Osteoblast (primary cell): ENCODE data around the gene GDF11. TPM values are rescaled to one million over a fixed set of nuclear protein-coding genes. Genes with fewer than 3 reads are reported as not detected.

Experiments used
- DNase-seq: peaks from one replicate; pipeline ENCODE4 v3.0.0; 2011; ENCODE audit warnings: low spot score, mixed read lengths; ENCODE audit not compliant: insufficient read length; ENCODE audit errors: missing footprints
- H2AFZ ChIP-seq: 2 replicates; pipeline ENCODE4 v1.6.0; 2011; ENCODE audit warnings: mild to moderate bottlenecking, low read length
- H3K27ac ChIP-seq: 2 replicates; pipeline ENCODE4 v1.5.1; 2011; ENCODE audit warnings: mild to moderate bottlenecking, low read depth, low read length, moderate library complexity
- H3K27me3 ChIP-seq: 2 replicates; pipeline ENCODE4 v1.6.0; 2012; ENCODE audit warnings: mild to moderate bottlenecking, control low read depth, inconsistent platforms, low read length, moderate library complexity; ENCODE audit not compliant: insufficient read depth
- H3K36me3 ChIP-seq: 2 replicates; pipeline ENCODE4 v1.5.1; 2011; ENCODE audit warnings: mild to moderate bottlenecking, low read length, control low read depth, moderate library complexity; ENCODE audit not compliant: insufficient read depth
- H3K4me1 ChIP-seq: 2 replicates; pipeline ENCODE4 v1.5.1; 2011; ENCODE audit warnings: mild to moderate bottlenecking, low read length, control low read depth, moderate library complexity; ENCODE audit not compliant: insufficient read depth
- H3K4me2 ChIP-seq: 2 replicates; pipeline ENCODE4 v1.6.0; 2011; ENCODE audit warnings: mild to moderate bottlenecking, low read length; ENCODE audit not compliant: insufficient read depth
- H3K4me3 ChIP-seq: fragments of 200-600 bp; sonication (generic); 3 replicates; pipeline ENCODE4 v1.5.1; 2012; ENCODE audit warnings: mild to moderate bottlenecking, low read length, inconsistent platforms; ENCODE audit not compliant: insufficient read depth
- H3K79me2 ChIP-seq: 2 replicates; pipeline ENCODE4 v1.6.0; 2012; ENCODE audit warnings: mild to moderate bottlenecking, low read length, control low read depth, inconsistent platforms; ENCODE audit not compliant: insufficient read depth
- H3K9me3 ChIP-seq: 2 replicates; pipeline ENCODE4 v1.5.1; 2011; ENCODE audit warnings: low read depth, low read length, control low read depth
- H4K20me1 ChIP-seq: 2 replicates; pipeline ENCODE4 v1.6.0; 2012; ENCODE audit warnings: mild to moderate bottlenecking, low read length, control low read depth; ENCODE audit not compliant: insufficient read depth
- CTCF ChIP-seq: IDR thresholded peaks from 2 replicates; pipeline ENCODE4 v1.5.1; 2011; ENCODE audit warnings: mild to moderate bottlenecking, low read depth, low read length, moderate library complexity; ENCODE audit errors: extremely low read depth
- total RNA-seq: library from RNA; depleted of rRNA; stranded (reverse); fragments of >200 nt; gene quantifications from 2 replicates; pipeline ENCODE4 v1.2.3, GENCODE V29; 2012

GDF11 gene
- 4.1 and 4.3 TPM in 2 replicates for total RNA-seq

GRCh38 chr12:55742719-55743405 lies at the start of gene GDF11:
Gene GDF11, plus strand, starts transcription at chr12:55743122. Its CDS starts 195 bp downstream, at chr12:55743317.
- no peak for TF ChIP-seq CTCF
- Histone ChIP-seq H3K27me3 (no peaks in the 10 kb centered on the region), H3K4me1 (peaks cover 25% of the 10 kb centered on the region), H3K79me2 (no peaks in the 10 kb centered on the region), H4K20me1 (peaks cover 6% of the 10 kb centered on the region), H3K4me2 (peak within 1 kb of the TSS; percentile 93), H3K4me3 (peak within 1 kb of the TSS; percentile 82), H3K9me3 (no peaks in the 10 kb centered on the region), H3K27ac (no peak within 1 kb of the TSS), H3K36me3 (no peaks in the 10 kb centered on the region), H2AFZ (peak within 1 kb of the TSS; percentile 88)
- DNase-seq = peak; percentile 99

GRCh38 chr12:55693323-55694187 lies 49.4 kb upstream of the GDF11 start:
- Histone ChIP-seq H4K20me1 (peaks cover 13% of the 10 kb centered on the region), H3K27me3 (no peaks in the 10 kb centered on the region), H2AFZ (no peak overlapping the region), H3K79me2 (peaks cover 2% of the 10 kb centered on the region), H3K27ac (no peak overlapping the region), H3K4me1 (no peaks in the 10 kb centered on the region), H3K9me3 (no peaks in the 10 kb centered on the region), H3K4me3 (no peak overlapping the region), H3K36me3 (peaks cover 84% of the 10 kb centered on the region), H3K4me2 (no peak overlapping the region)
- TF ChIP-seq CTCF = no peak
- DNase-seq = peak; percentile 75

- peaks cover 5% of the 10 kb centered on the region for H3K79me2 ChIP-seq
- DNase-seq = peak; percentile 31
- H3K9me3 ChIP-seq = no peaks in the 10 kb centered on the region
- H4K20me1 ChIP-seq = peaks cover 10% of the 10 kb centered on the region
- peaks cover 79% of the 10 kb centered on the region for H3K36me3 ChIP-seq
- H3K27me3 ChIP-seq = no peaks in the 10 kb centered on the region
- no peak overlapping the region for H3K4me2 ChIP-seq
- TF ChIP-seq CTCF = no peak
- no peak overlapping the region for H2AFZ ChIP-seq
- no peak overlapping the region for H3K4me3 ChIP-seq
- no peak overlapping the region for H3K27ac ChIP-seq
- H3K4me1 ChIP-seq = no peaks in the 10 kb centered on the region
Observed at GRCh38 chr12:55694188-55694515, 48.8 kb upstream of the GDF11 start.

- Histone ChIP-seq H3K4me1 (no peaks in the 10 kb centered on the region), H3K79me2 (peaks cover 10% of the 10 kb centered on the region), H3K4me2 (no peak overlapping the region), H4K20me1 (peaks cover 12% of the 10 kb centered on the region), H3K36me3 (peaks cover 78% of the 10 kb centered on the region), H3K9me3 (no peaks in the 10 kb centered on the region), H3K27ac (no peak overlapping the region), H3K27me3 (no peaks in the 10 kb centered on the region), H3K4me3 (no peak overlapping the region), H2AFZ (no peak overlapping the region)
- TF ChIP-seq CTCF = no peak
- DNase-seq = peak; percentile 22
Observed at GRCh38 chr12:55694651-55695050, 48.3 kb upstream of the GDF11 start.
